ENCODE measurements around the gene PSMF1. TPM values are rescaled to one million over a fixed set of nuclear protein-coding genes. Genes with fewer than 3 reads are reported as not detected.

PSMF1 gene
- total RNA-seq, 1 donor from 2014 or later = 133 TPM

GRCh38 chr20:1102016-1102415 lies 16.4 kb upstream of the PSMF1 start:
- H3K27me3 ChIP-seq = no peaks in the 10 kb centered on the region
- DNase-seq = no peak
- no peak overlapping the region for H3K4me3 ChIP-seq
- no peaks in the 10 kb centered on the region for H3K36me3 ChIP-seq
- intact Hi-C loops (cut with DNase I) = no loop called here
- no peak for ATAC-seq
- H3K9me3 ChIP-seq = no peaks in the 10 kb centered on the region
- H3K27ac ChIP-seq = no peak overlapping the region
- TF ChIP-seq CTCF (IDR thresholded peaks at IDR 0.05) = no peak
- no peaks in the 10 kb centered on the region for H3K4me1 ChIP-seq

GRCh38 chr20:1103751-1104150 lies 14.7 kb upstream of the PSMF1 start:
- Histone ChIP-seq H3K36me3 (no peaks in the 10 kb centered on the region), H3K27ac (no peak overlapping the region), H3K27me3 (no peaks in the 10 kb centered on the region), H3K4me1 (peaks cover 5% of the 10 kb centered on the region), H3K9me3 (no peaks in the 10 kb centered on the region), H3K4me3 (no peak overlapping the region)
- intact Hi-C loops (cut with DNase I) = no loop called here
- no peak for TF ChIP-seq CTCF (IDR thresholded peaks at IDR 0.05)
- no peak for DNase-seq
- no peak for ATAC-seq

- no peak overlapping the region for H3K27ac ChIP-seq
- no peak overlapping the region for H3K4me3 ChIP-seq
- intact Hi-C loops (cut with DNase I) = no loop called here
- H3K27me3 ChIP-seq = no peaks in the 10 kb centered on the region
- DNase-seq = no peak
- H3K9me3 ChIP-seq = no peaks in the 10 kb centered on the region
- TF ChIP-seq CTCF (IDR thresholded peaks at IDR 0.05) = no peak
- ATAC-seq = peak; percentile 47
- peaks cover 5% of the 10 kb centered on the region for H3K4me1 ChIP-seq
- H3K36me3 ChIP-seq = no peaks in the 10 kb centered on the region
These were observed 12.7 kb upstream of the PSMF1 start for GRCh38 chr20:1105599-1106194.

GRCh38 chr20:1107176-1107575 lies 11.2 kb upstream of the PSMF1 start:
- no peak overlapping the region for H3K4me3 ChIP-seq
- H3K27ac ChIP-seq = no peak overlapping the region
- no peaks in the 10 kb centered on the region for H3K36me3 ChIP-seq
- H3K4me1 ChIP-seq = peaks cover 5% of the 10 kb centered on the region
- no peak for TF ChIP-seq CTCF (IDR thresholded peaks at IDR 0.05)
- no peak for DNase-seq
- H3K9me3 ChIP-seq = no peaks in the 10 kb centered on the region
- no peaks in the 10 kb centered on the region for H3K27me3 ChIP-seq
- ATAC-seq = no peak
- intact Hi-C loops (cut with DNase I) = no loop called here

- ATAC-seq (peak; percentile 94), DNase-seq (peak; percentile 78)
- Histone ChIP-seq H3K36me3 (no peaks in the 10 kb centered on the region), H3K9me3 (no peaks in the 10 kb centered on the region), H3K27me3 (no peaks in the 10 kb centered on the region), H3K27ac (no peak overlapping the region), H3K4me3 (no peak overlapping the region), H3K4me1 (peaks cover 5% of the 10 kb centered on the region)
- intact Hi-C loops (cut with DNase I) = no loop called here
- TF ChIP-seq CTCF (IDR thresholded peaks at IDR 0.05) = peak; percentile 84
These were observed 9.9 kb upstream of the PSMF1 start for GRCh38 chr20:1108437-1108920.

GRCh38 chr20:1112908-1113307 lies 5.5 kb upstream of the PSMF1 start:
- Histone ChIP-seq H3K4me1 (peaks cover 9% of the 10 kb centered on the region), H3K27me3 (no peaks in the 10 kb centered on the region), H3K9me3 (no peaks in the 10 kb centered on the region), H3K27ac (no peak overlapping the region), H3K4me3 (no peak overlapping the region), H3K36me3 (no peaks in the 10 kb centered on the region)
- TF ChIP-seq CTCF (IDR thresholded peaks at IDR 0.05) = no peak
- ATAC-seq (no peak), DNase-seq (no peak)
- intact Hi-C loops (cut with DNase I) = no loop called here

Measured in upper lobe of right lung (tissue), 1 donor.